Measurements from ENCODE around the gene GLIS2.
"Not testable (repeated sequence)": the region's sequence is repeated elsewhere in the genome, so short reads cannot be mapped to it uniquely, and the experiment has no call there.

The GLIS2 gene

GRCh38 chr16:4328046-4328781 lies 12.3 kb downstream of the GLIS2 start:
- peak overlapping the region; percentile 55 for H3K4me3 ChIP-seq (ENCODE audit: low read length)
- peaks cover 7% of the 10 kb centered on the region for H3K36me3 ChIP-seq (ENCODE audit: insufficient read depth, low read length)
- H3K27me3 ChIP-seq (ENCODE audit: insufficient read depth, low read length) = no peaks in the 10 kb centered on the region
- H2AFZ ChIP-seq (ENCODE audit: low read depth, low read length) = peak overlapping the region; percentile 32
- H3K9me3 ChIP-seq (ENCODE audit: low read length) = no peaks in the 10 kb centered on the region
- H3K4me1 ChIP-seq (ENCODE audit: insufficient read depth, low read length) = peaks cover 30% of the 10 kb centered on the region

- Histone ChIP-seq H3K9me3 (ENCODE audit: low read length) (no peaks in the 10 kb centered on the region), H3K4me3 (ENCODE audit: low read length) (no peak overlapping the region), H3K36me3 (ENCODE audit: insufficient read depth, low read length) (peaks cover 11% of the 10 kb centered on the region), H2AFZ (ENCODE audit: low read depth, low read length) (no peak overlapping the region), H3K27me3 (ENCODE audit: insufficient read depth, low read length) (no peaks in the 10 kb centered on the region), H3K4me1 (ENCODE audit: insufficient read depth, low read length) (peaks cover 22% of the 10 kb centered on the region)
These were observed 13.2 kb downstream of the GLIS2 start for GRCh38 chr16:4328782-4329775.

- H3K27me3 ChIP-seq (ENCODE audit: insufficient read depth, low read length) = no peaks in the 10 kb centered on the region
- no peak overlapping the region for H2AFZ ChIP-seq (ENCODE audit: low read depth, low read length)
- no peak overlapping the region for H3K4me3 ChIP-seq (ENCODE audit: low read length)
- H3K4me1 ChIP-seq (ENCODE audit: insufficient read depth, low read length) = peaks cover 16% of the 10 kb centered on the region
- H3K9me3 ChIP-seq (ENCODE audit: low read length) = no peaks in the 10 kb centered on the region
- H3K36me3 ChIP-seq (ENCODE audit: insufficient read depth, low read length) = peaks cover 20% of the 10 kb centered on the region
These were observed 14.5 kb downstream of the GLIS2 start for GRCh38 chr16:4330277-4330874.

GRCh38 chr16:4332083-4332482 lies 16.2 kb downstream of the GLIS2 start:
- Histone ChIP-seq H3K27me3 (ENCODE audit: insufficient read depth, low read length) (no peaks in the 10 kb centered on the region), H3K36me3 (ENCODE audit: insufficient read depth, low read length) (peaks cover 35% of the 10 kb centered on the region), H3K4me1 (ENCODE audit: insufficient read depth, low read length) (peaks cover 16% of the 10 kb centered on the region), H2AFZ (ENCODE audit: low read depth, low read length) (no peak overlapping the region), H3K9me3 (ENCODE audit: low read length) (no peaks in the 10 kb centered on the region), H3K4me3 (ENCODE audit: low read length) (no peak overlapping the region)

- no peak overlapping the region for H3K4me3 ChIP-seq (ENCODE audit: low read length)
- no peak overlapping the region for H2AFZ ChIP-seq (ENCODE audit: low read depth, low read length)
- H3K36me3 ChIP-seq (ENCODE audit: insufficient read depth, low read length) = peaks cover 42% of the 10 kb centered on the region
- H3K9me3 ChIP-seq (ENCODE audit: low read length) = no peaks in the 10 kb centered on the region
- no peaks in the 10 kb centered on the region for H3K27me3 ChIP-seq (ENCODE audit: insufficient read depth, low read length)
- H3K4me1 ChIP-seq (ENCODE audit: insufficient read depth, low read length) = peaks cover 12% of the 10 kb centered on the region
These were observed 16.9 kb downstream of the GLIS2 start for GRCh38 chr16:4332623-4333307.

- peaks cover 8% of the 10 kb centered on the region for H3K4me1 ChIP-seq (ENCODE audit: insufficient read depth, low read length)
- peaks cover 42% of the 10 kb centered on the region for H3K36me3 ChIP-seq (ENCODE audit: insufficient read depth, low read length)
- H2AFZ ChIP-seq (ENCODE audit: low read depth, low read length) = no peak overlapping the region
- no peaks in the 10 kb centered on the region for H3K9me3 ChIP-seq (ENCODE audit: low read length)
- H3K27me3 ChIP-seq (ENCODE audit: insufficient read depth, low read length) = no peaks in the 10 kb centered on the region
- H3K4me3 ChIP-seq (ENCODE audit: low read length) = no peak overlapping the region
These were observed 17.4 kb downstream of the GLIS2 start for GRCh38 chr16:4333308-4333638.

- H2AFZ ChIP-seq (ENCODE audit: low read depth, low read length); H3K9me3 ChIP-seq (ENCODE audit: low read length); H3K27me3 ChIP-seq (ENCODE audit: insufficient read depth, low read length); H3K4me1 ChIP-seq (ENCODE audit: insufficient read depth, low read length); H3K4me3 ChIP-seq (ENCODE audit: low read length): not testable (repeated sequence)
- H3K36me3 ChIP-seq (ENCODE audit: insufficient read depth, low read length) = peaks cover 42% of the 10 kb centered on the region
These were observed 17.8 kb downstream of the GLIS2 start for GRCh38 chr16:4333714-4334113.

- no peak overlapping the region for H2AFZ ChIP-seq (ENCODE audit: low read depth, low read length)
- H3K36me3 ChIP-seq (ENCODE audit: insufficient read depth, low read length) = peaks cover 49% of the 10 kb centered on the region
- no peak overlapping the region for H3K4me3 ChIP-seq (ENCODE audit: low read length)
- H3K9me3 ChIP-seq (ENCODE audit: low read length) = no peaks in the 10 kb centered on the region
- H3K4me1 ChIP-seq (ENCODE audit: insufficient read depth, low read length) = no peaks in the 10 kb centered on the region
- no peaks in the 10 kb centered on the region for H3K27me3 ChIP-seq (ENCODE audit: insufficient read depth, low read length)
These were observed 19.0 kb downstream of the GLIS2 start for GRCh38 chr16:4334724-4335495.

GRCh38 chr16:4336701-4337539 lies 21.1 kb downstream of the GLIS2 start:
- H2AFZ ChIP-seq (ENCODE audit: low read depth, low read length) = no peak overlapping the region
- H3K4me1 ChIP-seq (ENCODE audit: insufficient read depth, low read length) = no peaks in the 10 kb centered on the region
- no peaks in the 10 kb centered on the region for H3K9me3 ChIP-seq (ENCODE audit: low read length)
- H3K27me3 ChIP-seq (ENCODE audit: insufficient read depth, low read length) = no peaks in the 10 kb centered on the region
- peaks cover 57% of the 10 kb centered on the region for H3K36me3 ChIP-seq (ENCODE audit: insufficient read depth, low read length)
- no peak overlapping the region for H3K4me3 ChIP-seq (ENCODE audit: low read length)

GRCh38 chr16:4337540-4338088 lies 21.7 kb downstream of the GLIS2 start:
- H3K36me3 ChIP-seq (ENCODE audit: insufficient read depth, low read length) = peaks cover 54% of the 10 kb centered on the region
- H3K27me3 ChIP-seq (ENCODE audit: insufficient read depth, low read length) = no peaks in the 10 kb centered on the region
- H3K4me1 ChIP-seq (ENCODE audit: insufficient read depth, low read length) = no peaks in the 10 kb centered on the region
- H2AFZ ChIP-seq (ENCODE audit: low read depth, low read length) = no peak overlapping the region
- H3K9me3 ChIP-seq (ENCODE audit: low read length) = no peaks in the 10 kb centered on the region
- H3K4me3 ChIP-seq (ENCODE audit: low read length) = no peak overlapping the region

GRCh38 chr16:4338125-4338582 lies 22.3 kb downstream of the GLIS2 start:
- no peaks in the 10 kb centered on the region for H3K4me1 ChIP-seq (ENCODE audit: insufficient read depth, low read length)
- peaks cover 51% of the 10 kb centered on the region for H3K36me3 ChIP-seq (ENCODE audit: insufficient read depth, low read length)
- H3K27me3 ChIP-seq (ENCODE audit: insufficient read depth, low read length) = no peaks in the 10 kb centered on the region
- H2AFZ ChIP-seq (ENCODE audit: low read depth, low read length) = no peak overlapping the region
- no peaks in the 10 kb centered on the region for H3K9me3 ChIP-seq (ENCODE audit: low read length)
- H3K4me3 ChIP-seq (ENCODE audit: low read length) = no peak overlapping the region
